D721Med (cell line): Measurements from ENCODE around the gene SDE2.
"Not testable (repeated sequence)": the region's sequence is repeated elsewhere in the genome, so short reads cannot be mapped to it uniquely, and the experiment has no call there.

ENCODE experiments used
- DNase-seq: peaks from one replicate; pipeline ENCODE4 v3.0.0; 2011; ENCODE audit warnings: low spot score; ENCODE audit not compliant: insufficient read length
- FAIRE-seq: peaks from 2 replicates; lab custom pipeline; 2011; peaks lifted over from hg19 to GRCh38; lab: Jason Lieb, UNC
- CTCF ChIP-seq: IDR thresholded peaks from 2 replicates; pipeline ENCODE4 v1.5.1; 2012; ENCODE audit warnings: mild to moderate bottlenecking, control low read depth; ENCODE audit not compliant: insufficient read depth; ENCODE audit errors: missing control alignments

The SDE2 gene

GRCh38 chr1:225981714-225982113, 17.4 kb downstream of the SDE2 start:
- no peak for FAIRE-seq
- no peak for TF ChIP-seq CTCF
- DNase-seq: no peak

GRCh38 chr1:225980005-225980836, 18.9 kb downstream of the SDE2 start:
- FAIRE-seq: no peak
- TF ChIP-seq CTCF: no peak
- no peak for DNase-seq

GRCh38 chr1:225979421-225979820, 19.7 kb downstream of the SDE2 start:
- DNase-seq (no peak), FAIRE-seq (no peak)
- no peak for TF ChIP-seq CTCF

GRCh38 chr1:225977937-225978748, 21.0 kb downstream of the SDE2 start:
- FAIRE-seq (no peak), DNase-seq (no peak)

GRCh38 chr1:225975146-225975545, 24.0 kb downstream of the SDE2 start:
- DNase-seq, FAIRE-seq: not testable (repeated sequence)

More at GRCh38 chr1:225977937-225978748, 21.0 kb downstream of the SDE2 start:
- peak; percentile 18 for TF ChIP-seq CTCF

- no peak for DNase-seq
- TF ChIP-seq CTCF: no peak
- no peak for FAIRE-seq
Observed at GRCh38 chr1:225974454-225974853, 24.7 kb downstream of the SDE2 start.

GRCh38 chr1:225973158-225973557, 26.0 kb downstream of the SDE2 start:
- FAIRE-seq: no peak
- no peak for TF ChIP-seq CTCF
- DNase-seq: no peak
